G401 (cell line): ENCODE results near the gene RBM39. TPM values are rescaled to one million over a fixed set of nuclear protein-coding genes. Genes with fewer than 3 reads are reported as not detected.
"Not testable (repeated sequence)": the region's sequence is repeated elsewhere in the genome, so short reads cannot be mapped to it uniquely, and the experiment has no call there.

Experiments
- DNase-seq: peaks from one replicate; pipeline ENCODE4 v3.0.0-alpha.2; 2015; ENCODE audit warnings: low spot score
- in situ Hi-C: cut with HindIII; loops from 2 replicates; pipeline ENCODE4 v1.10.0; 2016; ENCODE audit warnings: low sequenced_read_pairs, mixed read lengths
- total RNA-seq: library from RNA; depleted of rRNA; stranded (reverse); fragments of >200 nt; shearing (Covaris generic); gene quantifications from 2 replicates; pipeline ENCODE4 v1.2.3, GENCODE V29; 2014; rRNA removed

Gene RBM39
- 275 and 324 TPM in 2 replicates for total RNA-seq

DNA sequence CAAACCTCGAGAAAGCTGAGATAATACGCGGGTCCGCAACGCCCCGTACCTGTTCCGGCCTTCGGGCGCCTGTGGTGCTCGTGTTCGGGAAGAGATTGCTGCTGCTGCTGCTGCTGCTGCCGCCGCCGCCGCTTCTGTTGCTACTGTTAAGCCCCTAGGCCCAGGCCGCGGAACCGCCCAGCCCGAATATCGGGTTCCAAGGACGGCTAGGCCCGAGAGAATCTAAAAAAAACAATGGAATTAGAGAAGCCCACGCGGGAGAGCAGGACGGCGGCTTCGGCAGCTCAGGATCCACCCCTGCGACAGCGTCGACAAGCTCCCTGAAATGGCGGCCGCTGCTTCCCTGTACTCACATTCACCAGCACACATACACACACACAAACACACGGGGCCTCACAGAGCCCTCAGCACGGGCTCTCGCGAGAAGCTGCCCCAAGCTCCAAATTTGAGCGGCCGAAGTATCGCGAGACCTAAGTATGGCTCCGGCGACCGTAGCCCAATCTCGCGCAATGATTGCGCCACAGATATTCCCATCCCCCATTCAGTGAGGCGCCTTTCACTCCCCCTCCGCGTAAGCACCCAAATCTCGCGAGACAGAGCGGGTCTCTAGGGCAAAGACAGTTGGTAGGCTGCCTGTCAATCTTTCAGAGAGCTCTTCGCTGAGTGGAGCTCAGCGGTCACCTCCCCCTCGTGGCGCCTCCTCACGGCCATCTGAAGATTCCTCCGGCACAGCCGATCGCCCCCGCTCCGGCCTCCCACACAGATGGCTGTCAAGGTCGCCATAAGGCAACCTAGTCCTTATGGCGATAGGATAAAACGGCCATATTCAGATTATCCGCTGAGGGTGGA is at the start of gene RBM39:
Gene RBM39 (minus strand): TSS at position 369 of the 849 bp plus-strand sequence. CDS start 1,386 bp downstream, outside the sequence.
- in situ Hi-C loops = no loop called here
- peak; percentile 100 for DNase-seq

DNA sequence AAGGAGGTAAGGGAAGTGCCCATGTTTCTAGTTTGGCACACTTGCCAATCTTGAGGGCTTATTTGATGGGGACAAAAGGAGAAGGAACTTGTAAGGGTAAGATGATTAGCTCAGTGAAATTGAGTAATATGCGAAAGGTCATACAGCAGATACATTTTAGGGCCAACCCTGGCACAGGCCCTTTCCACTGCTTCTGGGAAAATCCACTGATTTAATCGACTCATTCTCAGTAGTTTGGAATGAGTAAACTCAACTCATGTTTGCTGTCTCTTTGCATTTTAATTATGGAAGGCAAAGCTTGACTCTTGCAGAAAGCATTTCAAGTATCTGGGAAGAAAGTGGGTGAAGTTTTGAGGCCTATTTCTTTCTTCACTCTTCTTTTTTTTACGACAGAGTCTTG is 49.8 kb upstream of the RBM39 start:
- no peak for DNase-seq
- in situ Hi-C loops = no loop called here

DNA sequence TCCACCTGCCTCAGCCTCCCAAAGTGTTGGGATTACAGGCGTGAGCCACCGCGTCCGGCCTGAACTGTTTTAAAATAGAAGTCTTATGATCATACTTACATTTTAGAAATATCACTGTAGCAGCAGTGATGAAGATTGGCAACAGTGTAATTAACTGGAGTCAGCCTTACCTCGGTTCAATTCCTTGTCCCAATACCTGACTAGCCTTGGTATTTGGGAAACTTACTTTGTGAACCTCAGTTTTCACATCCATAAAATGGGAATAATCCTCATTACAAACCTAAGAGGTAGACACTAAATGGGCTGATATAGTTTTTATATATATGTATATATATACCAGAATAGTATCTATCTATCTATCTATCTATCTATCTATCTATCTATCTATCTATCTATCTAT is 49.0 kb upstream of the RBM39 start:
- in situ Hi-C loops = no loop called here
- DNase-seq = no peak

- no peak for DNase-seq
- in situ Hi-C loops = no loop called here
Observed at GRCh38 chr20:35788796-35789195, 46.7 kb upstream of the RBM39 start.

DNA sequence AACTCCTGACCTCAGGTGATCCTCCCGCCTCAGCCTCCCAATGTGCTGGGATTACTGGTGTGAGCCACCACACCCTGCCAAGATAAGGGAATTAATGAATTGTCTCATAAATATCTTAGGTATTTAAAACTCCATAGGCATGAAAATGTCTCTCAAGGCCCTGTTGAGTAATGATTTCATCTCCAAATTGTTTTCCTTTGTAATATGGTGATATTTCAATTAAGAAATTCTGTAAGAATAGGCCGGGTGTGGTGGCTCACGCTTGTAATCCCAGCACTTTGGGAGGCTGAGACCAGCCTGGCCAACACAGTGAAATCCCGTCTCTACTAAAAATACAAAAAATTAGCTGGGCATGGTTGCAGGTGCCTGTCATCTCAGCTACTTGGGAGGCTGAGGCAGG is 43.5 kb upstream of the RBM39 start:
- DNase-seq, in situ Hi-C loops: not testable (repeated sequence)

GRCh38 chr20:35783811-35784210 is 41.8 kb upstream of the RBM39 start:
- in situ Hi-C loops, DNase-seq: not testable (repeated sequence)

DNA sequence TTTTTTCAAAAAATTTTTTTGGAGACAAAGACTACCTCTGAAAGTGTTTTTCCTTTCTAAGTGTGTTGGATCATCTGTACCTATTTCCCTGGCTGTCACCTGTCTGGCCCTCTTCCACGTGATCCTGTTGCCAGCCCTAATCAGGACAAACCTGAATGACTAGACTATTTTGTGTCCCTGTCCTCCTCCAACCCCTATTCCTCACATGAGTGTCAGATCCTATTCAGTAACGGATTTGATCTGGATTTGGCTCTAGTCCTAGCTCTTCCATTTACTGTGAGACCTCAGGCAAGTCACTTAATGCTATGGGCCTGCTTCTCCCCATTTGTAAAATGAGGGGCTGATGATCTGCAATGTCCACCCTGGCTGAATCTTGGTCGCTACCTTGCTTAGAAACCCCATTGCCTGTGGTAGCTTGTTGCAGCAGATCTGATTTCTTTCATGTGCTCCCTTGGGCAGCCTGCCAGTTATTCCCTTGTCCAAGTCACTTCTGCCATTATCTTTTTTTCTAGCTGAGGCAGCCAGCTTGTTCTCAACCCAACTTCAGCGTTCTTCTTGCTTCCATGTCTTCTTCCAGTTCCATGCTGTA is 34.5 kb upstream of the RBM39 start:
- in situ Hi-C loops = no loop called here
- peak; percentile 68 for DNase-seq

DNA sequence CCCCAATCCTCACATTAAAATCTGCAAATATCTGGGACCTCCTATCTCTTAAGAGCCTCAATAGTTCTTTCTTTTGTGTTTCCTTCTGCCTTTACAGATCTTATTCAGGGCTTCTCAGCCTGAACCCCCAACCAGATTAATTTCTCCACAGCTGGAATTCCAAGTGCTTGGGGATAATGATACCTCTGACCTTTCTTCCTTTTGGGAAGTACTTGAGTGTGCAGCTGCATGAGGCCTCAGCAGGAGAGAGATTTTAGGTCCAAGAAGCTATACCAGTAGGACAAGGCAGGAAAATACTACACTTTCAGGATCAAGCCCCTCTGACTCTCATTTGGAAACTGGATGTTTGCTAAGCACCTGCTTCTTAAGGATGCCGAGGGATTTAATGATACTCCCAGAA is 32.3 kb upstream of the RBM39 start:
- no peak for DNase-seq
- in situ Hi-C loops = no loop called here

- in situ Hi-C loops = no loop called here
- DNase-seq = no peak
Observed at GRCh38 chr20:35773154-35773751, 31.2 kb upstream of the RBM39 start.

DNA sequence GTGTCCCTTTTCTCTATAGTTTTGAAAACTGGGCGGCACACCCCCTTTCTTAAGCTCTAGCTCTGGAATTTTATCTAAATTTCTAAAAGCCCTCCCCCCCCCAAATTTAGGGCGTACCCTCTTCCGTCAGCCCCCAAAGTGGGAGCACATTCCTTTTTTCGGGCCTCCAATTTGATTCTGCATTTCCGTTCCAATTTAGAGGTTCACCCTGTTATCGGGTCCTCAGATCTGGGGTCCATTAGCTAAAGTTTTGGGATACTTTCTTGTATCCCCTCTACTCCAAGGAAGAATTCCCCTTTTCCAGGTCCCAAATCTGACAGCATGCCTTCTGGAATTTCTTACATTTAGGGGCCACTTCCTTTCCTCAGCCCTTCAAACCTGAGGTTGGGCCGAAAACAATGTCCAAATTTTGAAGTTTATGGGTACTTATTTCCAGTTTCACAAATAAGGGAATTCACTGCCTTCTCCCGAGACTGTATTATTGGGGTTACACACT is 30.6 kb upstream of the RBM39 start:
- in situ Hi-C loops = no loop called here

DNA sequence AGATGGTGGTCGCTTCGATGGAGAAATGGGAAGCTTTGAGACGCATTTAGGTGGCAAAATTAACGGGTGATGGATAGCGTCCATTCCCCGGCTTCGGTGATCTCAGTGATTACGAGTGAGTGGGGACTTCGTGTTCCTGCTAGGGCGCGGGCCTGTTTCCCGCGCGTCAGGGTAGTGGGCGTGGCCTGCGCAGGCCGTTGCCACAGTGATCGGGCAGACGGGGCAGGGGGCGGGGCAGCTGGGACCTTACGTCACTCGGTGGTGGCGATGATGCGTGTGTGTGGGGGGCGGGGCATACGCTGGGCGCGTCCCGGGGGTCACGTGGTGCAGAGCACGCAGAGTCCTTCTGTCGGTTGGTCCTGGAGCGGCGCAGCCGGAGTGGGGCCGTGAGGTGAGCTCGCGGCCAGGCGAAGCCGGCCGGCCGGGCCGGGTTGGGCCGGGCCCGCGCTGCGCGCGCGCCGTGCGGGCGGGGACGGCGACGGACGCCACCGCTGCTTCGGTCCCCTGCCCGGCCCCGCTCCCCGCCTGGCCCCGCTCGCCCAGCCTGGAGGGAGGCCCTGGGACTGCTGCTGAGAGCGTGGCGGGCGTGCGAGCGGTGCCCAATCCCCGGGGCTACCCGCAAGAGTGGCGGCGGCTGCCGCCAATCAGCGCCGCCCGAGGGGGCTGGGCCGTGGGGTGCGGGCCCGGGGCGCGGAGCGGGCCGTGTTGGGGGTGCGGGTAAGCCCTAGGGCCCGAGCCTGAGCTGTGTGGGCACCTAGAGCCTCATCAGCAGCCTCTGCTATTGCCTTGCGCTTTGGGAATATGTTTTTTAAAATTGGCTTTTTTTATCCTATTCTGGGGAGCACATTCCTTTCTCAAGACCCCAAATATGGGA is 29.9 kb upstream of the RBM39 start, which contains the start of gene PHF20:
Gene PHF20 (plus strand): TSS at position 327 of the 874 bp plus-strand sequence. CDS start 29,508 bp downstream, outside the sequence.
- in situ Hi-C loops = no loop called here
- DNase-seq = peak; percentile 97

More for the DNA sequence above, 30.6 kb upstream of the RBM39 start:
- DNase-seq = no peak

- in situ Hi-C loops = no loop called here
- no peak for DNase-seq
Observed at GRCh38 chr20:35771367-35771688, 29.3 kb upstream of the RBM39 start.

GRCh38 chr20:35768731-35769664 is 26.9 kb upstream of the RBM39 start:
- in situ Hi-C loops = no loop called here

DNA sequence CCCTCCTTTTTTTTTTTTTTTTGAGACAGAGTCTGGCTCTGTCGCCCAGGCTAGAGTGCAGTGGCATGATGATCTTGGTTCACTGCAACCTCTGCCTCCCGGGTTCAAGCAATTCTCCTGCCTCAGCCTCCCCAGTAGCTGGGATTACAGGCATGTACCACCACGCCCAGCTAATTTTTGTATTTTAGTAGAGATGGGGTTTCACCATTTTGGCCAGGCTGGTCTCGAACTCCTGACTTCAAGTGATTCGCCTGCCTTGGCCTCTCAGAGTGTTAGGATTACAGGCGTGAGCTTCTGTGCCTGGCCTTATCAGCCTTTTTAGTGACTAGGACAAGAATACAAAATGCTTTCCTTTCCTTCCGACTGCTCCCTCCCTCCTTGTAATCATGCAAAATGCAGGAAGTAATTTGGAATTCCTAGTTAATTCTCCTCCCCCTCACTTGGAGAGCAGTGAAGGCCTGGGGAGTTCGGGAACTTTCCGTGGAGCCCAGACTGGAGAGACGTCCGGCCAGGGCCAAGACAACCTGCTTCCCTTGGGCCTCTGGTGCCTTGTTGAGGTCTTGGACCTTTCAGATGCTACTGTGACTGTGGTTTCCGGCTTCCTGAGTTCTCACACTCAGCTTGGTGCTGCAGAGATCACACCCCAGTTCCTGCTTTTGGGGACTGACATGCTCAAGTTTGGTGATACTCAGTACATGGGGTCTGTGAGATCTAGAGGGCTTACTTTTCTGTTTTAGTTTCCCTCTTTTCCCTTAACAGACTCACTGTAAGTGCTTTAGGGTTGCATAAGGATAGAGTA is 25.8 kb upstream of the RBM39 start:
- in situ Hi-C loops = no loop called here
- peak; percentile 20 for DNase-seq

More at GRCh38 chr20:35768731-35769664, 26.9 kb upstream of the RBM39 start:
- peak; percentile 73 for DNase-seq

DNA sequence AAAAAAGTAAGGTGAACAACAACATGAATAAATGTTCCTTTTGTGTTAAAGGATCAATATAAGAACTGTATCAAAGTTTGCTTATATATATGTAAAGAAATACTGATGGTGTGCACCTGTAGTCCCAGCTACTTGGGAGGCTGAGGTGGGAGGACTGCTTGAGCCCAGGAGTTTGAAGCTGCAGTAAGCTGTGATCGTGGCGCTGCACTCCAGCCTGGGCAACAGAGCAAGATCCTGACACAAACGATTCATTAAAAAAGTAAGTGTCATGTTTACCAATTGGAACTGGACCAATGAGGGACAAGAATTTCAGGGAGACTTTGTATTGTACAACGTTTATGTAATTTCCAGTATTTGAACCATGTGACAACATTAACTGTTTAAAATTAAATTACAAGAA is 24.8 kb upstream of the RBM39 start:
- no peak for DNase-seq
- in situ Hi-C loops = no loop called here

DNA sequence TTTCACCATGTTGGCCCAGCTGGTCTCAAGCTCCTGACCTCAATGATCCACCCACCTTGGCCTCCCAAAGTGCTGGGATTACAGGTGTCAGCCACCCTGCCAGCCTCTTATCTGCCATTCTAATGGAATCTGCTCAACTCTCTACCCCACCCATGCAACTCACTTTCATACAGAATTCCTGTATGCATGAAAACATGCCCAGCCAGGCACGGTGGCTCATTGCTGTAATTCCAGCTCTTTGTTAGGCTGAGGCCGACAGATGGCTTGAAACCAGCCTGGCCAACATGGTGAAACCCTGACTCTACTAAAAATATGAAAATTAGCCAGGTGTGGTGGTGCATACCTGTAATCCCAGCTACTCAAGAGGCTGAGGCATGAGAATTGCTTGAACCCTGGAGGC is 22.9 kb upstream of the RBM39 start:
- in situ Hi-C loops = not testable (repeated sequence)

DNA sequence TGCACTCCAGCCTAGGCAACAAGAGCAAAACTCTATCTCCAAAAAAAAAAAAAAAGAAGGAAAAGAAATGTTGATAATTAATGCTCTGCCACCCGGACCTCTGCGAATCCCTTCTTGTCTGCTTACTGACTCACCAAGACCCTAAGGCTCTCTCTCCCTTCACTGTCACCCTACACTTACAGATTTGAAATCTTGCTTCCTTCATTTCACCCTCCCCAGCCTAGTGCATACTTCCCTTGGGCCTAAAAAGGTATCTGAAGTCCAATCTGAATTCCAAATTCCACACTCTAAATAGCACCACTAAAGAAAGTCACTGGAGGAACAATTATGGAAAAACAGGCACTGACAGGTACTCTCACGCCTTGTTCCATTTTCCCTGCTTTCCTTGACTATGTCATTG is 20.4 kb upstream of the RBM39 start:
- in situ Hi-C loops = no loop called here
- DNase-seq = no peak

More for the DNA sequence above, 22.9 kb upstream of the RBM39 start:
- not testable (repeated sequence) for DNase-seq
